SK-N-SH treated with all-trans-retinoic acid at 6 μM for 48 hours (cell line): ENCODE data around the gene CDX1.

Source experiments
- ATAC-seq: fragments of 200-7000 bp; cut with Tn5 transposase; 3 replicates; pipeline ENCODE4 v1.9.1; 2020; ENCODE audit warnings: mild to moderate bottlenecking, moderate library complexity
- ARNTL ChIP-seq: fragments of 450-650 bp; formaldehyde crosslinking; IDR thresholded peaks from 2 replicates; pipeline ENCODE4 v1.5.0; 2020; ENCODE audit warnings: low read depth, mild to moderate bottlenecking, moderate library complexity, borderline replicate concordance
- BACH2 ChIP-seq: fragments of 250-450 bp; sonication (Bioruptor Pico); IDR thresholded peaks from 2 replicates; pipeline ENCODE4 v1.9.0; 2021; ENCODE audit warnings: mild to moderate bottlenecking, borderline replicate concordance
- CREB5 ChIP-seq: fragments of 250-450 bp; sonication (Bioruptor Pico); IDR thresholded peaks from 2 replicates; pipeline ENCODE4 v1.5.1; 2020; ENCODE audit warnings: low read depth, mild to moderate bottlenecking, moderate library complexity
- CSDC2 ChIP-seq: fragments of 250-450 bp; sonication (Bioruptor Pico); IDR thresholded peaks from 2 replicates; pipeline ENCODE4 v1.5.0; 2020; ENCODE audit warnings: mild to moderate bottlenecking, moderate library complexity
- CSRNP3 ChIP-seq: fragments of 250-450 bp; sonication (Bioruptor Pico); IDR thresholded peaks from 2 replicates; pipeline ENCODE4 v1.5.1; 2021; ENCODE audit warnings: mild to moderate bottlenecking, moderate library complexity
- ESRRG ChIP-seq: fragments of 250-450 bp; sonication (Bioruptor Pico); IDR thresholded peaks from 2 replicates; pipeline ENCODE4 v1.6.1; 2021; ENCODE audit warnings: mild to moderate bottlenecking
- GLIS3 ChIP-seq: fragments of 250-450 bp; sonication (Bioruptor Pico); IDR thresholded peaks from 2 replicates; pipeline ENCODE4 v1.5.0; 2020; ENCODE audit warnings: mild to moderate bottlenecking, moderate library complexity
- ISL1 ChIP-seq: fragments of 250-450 bp; sonication (Bioruptor Pico); IDR thresholded peaks from 2 replicates; pipeline ENCODE4 v2.1.2; 2022; ENCODE audit warnings: mild to moderate bottlenecking, moderate library complexity
- PPARA ChIP-seq: fragments of 250-450 bp; sonication (Bioruptor Pico); IDR thresholded peaks from 2 replicates; pipeline ENCODE4 v1.5.0; 2020; ENCODE audit warnings: mild to moderate bottlenecking, borderline replicate concordance
- RARB ChIP-seq: fragments of 250-450 bp; sonication (Bioruptor Pico); IDR thresholded peaks from 2 replicates; pipeline ENCODE4 v1.8.0; 2021; ENCODE audit warnings: mild to moderate bottlenecking, moderate library complexity
- SNAI2 ChIP-seq: fragments of 250-450 bp; sonication (Bioruptor Pico); IDR thresholded peaks from 2 replicates; pipeline ENCODE4 v1.5.0; 2020; ENCODE audit warnings: mild to moderate bottlenecking, moderate library complexity
- TCF4 ChIP-seq: fragments of 250-450 bp; sonication (Bioruptor Pico); IDR thresholded peaks from 2 replicates; pipeline ENCODE4 v1.8.0; 2021; ENCODE audit warnings: mild to moderate bottlenecking, moderate library complexity, borderline replicate concordance
- TOX ChIP-seq: fragments of 250-450 bp; sonication (Bioruptor Pico); IDR thresholded peaks from 2 replicates; pipeline ENCODE4 v1.8.0; 2021; ENCODE audit warnings: mild to moderate bottlenecking, moderate library complexity, borderline replicate concordance
- TSHZ2 ChIP-seq: fragments of 250-450 bp; sonication (Bioruptor Pico); IDR thresholded peaks from 2 replicates; pipeline ENCODE4 v1.5.0; 2020; ENCODE audit warnings: mild to moderate bottlenecking, moderate library complexity
- ZC3H10 ChIP-seq: fragments of 250-450 bp; sonication (Bioruptor Pico); IDR thresholded peaks from 2 replicates; pipeline ENCODE4 v1.5.1; 2021; ENCODE audit warnings: mild to moderate bottlenecking, moderate library complexity
- ZFP3 ChIP-seq: fragments of 250-450 bp; sonication (Bioruptor Pico); IDR thresholded peaks from 2 replicates; pipeline ENCODE4 v1.5.0; 2020; ENCODE audit warnings: mild to moderate bottlenecking, moderate library complexity
- ZFP30 ChIP-seq: fragments of 450-650 bp; formaldehyde crosslinking; IDR thresholded peaks from 2 replicates; pipeline ENCODE4 v1.5.0; 2022; ENCODE audit warnings: mild to moderate bottlenecking, moderate library complexity
- ZNF565 ChIP-seq: fragments of 450-650 bp; formaldehyde crosslinking; conservative IDR thresholded peaks from 2 replicates; pipeline ENCODE4 v1.5.0; 2020; ENCODE audit warnings: low read depth, mild to moderate bottlenecking, moderate library complexity
- ZNF70 ChIP-seq: fragments of 450-650 bp; formaldehyde crosslinking; IDR thresholded peaks from 2 replicates; pipeline ENCODE4 v1.5.0; 2020; ENCODE audit warnings: mild to moderate bottlenecking, moderate library complexity
- ZNF8 ChIP-seq: fragments of 450-650 bp; formaldehyde crosslinking; IDR thresholded peaks from 2 replicates; pipeline ENCODE4 v1.5.0; 2020; ENCODE audit warnings: mild to moderate bottlenecking, moderate library complexity
- TF ChIP-seq, protein P1 (sequence below): fragments of 250-450 bp; sonication (Bioruptor Pico); IDR thresholded peaks from 2 replicates; pipeline ENCODE4 v1.8.0; 2021; ENCODE audit warnings: low read depth, mild to moderate bottlenecking, moderate library complexity, borderline replicate concordance
- TF ChIP-seq, protein P2 (sequence below): fragments of 250-450 bp; sonication (Bioruptor Pico); IDR thresholded peaks from 2 replicates; pipeline ENCODE4 v1.8.0; 2020; ENCODE audit warnings: mild to moderate bottlenecking, moderate library complexity, borderline replicate concordance

Gene CDX1

DNA sequence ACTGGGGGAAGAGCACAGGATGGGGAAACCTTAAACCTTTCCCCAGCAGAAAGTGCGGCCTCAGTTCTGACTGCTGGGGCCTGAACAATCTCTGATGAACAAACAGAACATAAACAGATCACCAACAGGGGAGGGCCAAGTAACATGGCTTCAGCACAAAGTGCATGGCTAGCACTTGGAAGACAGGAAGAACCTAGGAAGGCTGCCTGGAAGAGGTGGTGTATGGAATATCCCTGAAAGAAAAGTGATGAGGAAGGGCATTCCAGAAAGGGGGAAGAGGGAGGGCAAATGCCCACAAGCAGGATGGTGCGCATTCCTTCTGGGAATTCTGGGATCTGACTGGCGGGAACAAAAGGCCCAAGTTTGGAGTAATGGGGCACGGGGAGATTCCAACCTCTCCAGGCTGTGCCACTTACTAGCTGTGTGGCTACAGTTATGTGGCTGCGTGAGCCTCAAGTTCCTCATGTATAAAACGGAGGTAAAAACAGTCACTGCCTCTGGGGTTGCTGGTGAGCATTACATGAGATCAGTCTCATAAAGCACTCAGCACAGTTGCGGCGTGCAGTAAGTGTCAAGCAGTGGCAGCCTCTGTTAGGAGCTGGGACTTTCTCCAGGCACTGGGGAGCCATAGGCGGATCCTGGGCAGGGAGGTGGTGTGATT, 12.5 kb upstream of the CDX1 start:
- ATAC-seq, result peak; percentile 52
- no peak for TF ChIP-seq ZNF70
- TF ChIP-seq SNAI2 (CRISPR knock-in tag), result no peak
- TF ChIP-seq, protein P1, sequence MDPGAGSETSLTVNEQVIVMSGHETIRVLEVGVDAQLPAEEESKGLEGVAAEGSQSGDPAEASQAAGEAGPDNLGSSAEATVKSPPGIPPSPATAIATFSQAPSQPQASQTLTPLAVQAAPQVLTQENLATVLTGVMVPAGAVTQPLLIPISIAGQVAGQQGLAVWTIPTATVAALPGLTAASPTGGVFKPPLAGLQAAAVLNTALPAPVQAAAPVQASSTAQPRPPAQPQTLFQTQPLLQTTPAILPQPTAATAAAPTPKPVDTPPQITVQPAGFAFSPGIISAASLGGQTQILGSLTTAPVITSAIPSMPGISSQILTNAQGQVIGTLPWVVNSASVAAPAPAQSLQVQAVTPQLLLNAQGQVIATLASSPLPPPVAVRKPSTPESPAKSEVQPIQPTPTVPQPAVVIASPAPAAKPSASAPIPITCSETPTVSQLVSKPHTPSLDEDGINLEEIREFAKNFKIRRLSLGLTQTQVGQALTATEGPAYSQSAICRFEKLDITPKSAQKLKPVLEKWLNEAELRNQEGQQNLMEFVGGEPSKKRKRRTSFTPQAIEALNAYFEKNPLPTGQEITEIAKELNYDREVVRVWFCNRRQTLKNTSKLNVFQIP, result no peak
- TF ChIP-seq TCF4, result no peak
- TF ChIP-seq CREB5 (CRISPR knock-in tag), result no peak
- TF ChIP-seq PPARA (CRISPR knock-in tag), result no peak
- TF ChIP-seq ISL1 (CRISPR knock-in tag), result no peak
- no peak for TF ChIP-seq ESRRG
- TF ChIP-seq TOX (CRISPR knock-in tag), result no peak
- TF ChIP-seq ZC3H10, result no peak
- no peak for TF ChIP-seq ZNF565
- TF ChIP-seq CSDC2, result no peak
- no peak for TF ChIP-seq ZFP3 (CRISPR knock-in tag)
- no peak for TF ChIP-seq CSRNP3
- no peak for TF ChIP-seq RARB
- TF ChIP-seq ARNTL (CRISPR knock-in tag), result no peak

DNA sequence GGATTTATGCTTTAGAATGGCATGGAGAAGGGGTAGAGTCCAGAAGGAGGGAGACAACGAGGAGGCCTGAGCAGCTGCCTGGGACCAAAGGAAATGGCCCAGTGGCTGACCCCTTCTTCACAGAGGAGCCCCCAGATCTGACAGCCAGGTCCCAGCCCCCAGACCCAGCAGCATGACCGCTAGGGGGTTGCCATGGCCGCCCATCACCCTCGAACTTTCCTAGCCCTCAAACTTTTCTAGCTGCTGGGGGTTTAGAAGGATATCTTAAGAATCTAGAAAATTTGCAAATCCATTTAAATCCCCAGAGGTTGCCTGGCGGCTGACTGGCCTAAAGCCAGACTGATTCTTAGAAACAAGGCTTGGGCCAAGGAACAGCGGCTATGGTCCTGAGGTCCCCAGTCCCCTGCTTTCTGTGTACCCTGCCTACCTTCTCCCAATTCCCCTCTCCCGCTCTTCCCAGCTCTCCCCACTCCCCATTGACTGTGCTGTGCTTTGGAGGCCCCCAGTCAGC, 11.9 kb upstream of the CDX1 start:
- ATAC-seq, result peak; percentile 1

More for the DNA sequence above, 11.9 kb upstream of the CDX1 start:
- TF ChIP-seq GLIS3 (CRISPR knock-in tag) (no peak), ISL1 (CRISPR knock-in tag) (no peak), RARB (no peak), PPARA (CRISPR knock-in tag) (no peak), SNAI2 (CRISPR knock-in tag) (no peak), TOX (CRISPR knock-in tag) (no peak), BACH2 (CRISPR knock-in tag) (no peak), ZFP30 (CRISPR knock-in tag) (no peak), TSHZ2 (CRISPR knock-in tag) (no peak), CSRNP3 (no peak), ZC3H10 (no peak), ZNF8 (no peak), ESRRG (no peak), ZNF565 (no peak), ARNTL (CRISPR knock-in tag) (no peak), CREB5 (CRISPR knock-in tag) (no peak)
- TF ChIP-seq, protein P1, result no peak
- TF ChIP-seq, protein P2, sequence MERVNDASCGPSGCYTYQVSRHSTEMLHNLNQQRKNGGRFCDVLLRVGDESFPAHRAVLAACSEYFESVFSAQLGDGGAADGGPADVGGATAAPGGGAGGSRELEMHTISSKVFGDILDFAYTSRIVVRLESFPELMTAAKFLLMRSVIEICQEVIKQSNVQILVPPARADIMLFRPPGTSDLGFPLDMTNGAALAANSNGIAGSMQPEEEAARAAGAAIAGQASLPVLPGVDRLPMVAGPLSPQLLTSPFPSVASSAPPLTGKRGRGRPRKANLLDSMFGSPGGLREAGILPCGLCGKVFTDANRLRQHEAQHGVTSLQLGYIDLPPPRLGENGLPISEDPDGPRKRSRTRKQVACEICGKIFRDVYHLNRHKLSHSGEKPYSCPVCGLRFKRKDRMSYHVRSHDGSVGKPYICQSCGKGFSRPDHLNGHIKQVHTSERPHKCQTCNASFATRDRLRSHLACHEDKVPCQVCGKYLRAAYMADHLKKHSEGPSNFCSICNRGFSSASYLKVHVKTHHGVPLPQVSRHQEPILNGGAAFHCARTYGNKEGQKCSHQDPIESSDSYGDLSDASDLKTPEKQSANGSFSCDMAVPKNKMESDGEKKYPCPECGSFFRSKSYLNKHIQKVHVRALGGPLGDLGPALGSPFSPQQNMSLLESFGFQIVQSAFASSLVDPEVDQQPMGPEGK, result no peak
